ENCODE results near the gene HDLBP.
"Not testable (repeated sequence)": the region's sequence is repeated elsewhere in the genome, so short reads cannot be mapped to it uniquely, and the experiment has no call there.

Gene HDLBP

DNA sequence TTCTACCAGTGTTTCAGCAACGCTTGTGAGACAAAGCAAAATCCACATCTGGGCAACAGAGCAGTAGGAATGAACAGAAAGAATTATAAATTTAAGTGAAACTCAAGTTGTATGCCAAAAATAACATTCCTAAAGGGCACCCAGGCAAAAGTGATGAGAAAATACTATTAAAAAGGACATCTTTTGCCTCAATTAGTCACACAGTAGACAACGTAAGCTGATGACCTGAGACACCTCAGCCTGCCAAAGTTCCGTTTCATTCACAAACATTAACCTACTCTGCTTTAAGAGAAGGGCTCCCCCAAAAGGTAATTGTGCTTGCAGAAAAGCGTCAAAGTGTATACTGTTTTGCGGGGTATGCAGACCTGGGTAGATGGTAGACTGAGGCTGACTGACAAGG, 7.2 kb downstream of the HDLBP start:
- no peak for DNase-seq (ENCODE audit: low read depth in 2 of 2)

DNA sequence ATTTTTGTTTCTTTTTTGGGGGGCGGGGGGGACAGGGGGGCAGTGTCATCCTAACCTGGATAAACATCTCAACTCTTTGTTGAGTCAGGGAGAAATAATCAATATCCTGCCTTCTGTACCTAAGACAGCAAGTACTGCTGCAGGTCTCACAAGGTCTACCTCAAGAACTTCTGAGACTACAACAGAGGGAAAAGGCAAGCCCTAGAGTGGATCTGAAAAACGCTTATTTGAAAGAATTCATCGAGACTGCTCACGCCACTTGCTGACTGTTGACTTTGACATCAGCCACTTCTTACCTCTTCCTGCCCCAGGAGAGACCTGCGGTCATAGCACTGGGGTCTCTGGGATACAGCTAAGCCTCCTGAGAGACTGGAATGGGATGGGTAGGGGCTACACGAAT, 8.4 kb downstream of the HDLBP start:
- DNase-seq (ENCODE audit: low read depth in 2 of 2) = no peak

DNA sequence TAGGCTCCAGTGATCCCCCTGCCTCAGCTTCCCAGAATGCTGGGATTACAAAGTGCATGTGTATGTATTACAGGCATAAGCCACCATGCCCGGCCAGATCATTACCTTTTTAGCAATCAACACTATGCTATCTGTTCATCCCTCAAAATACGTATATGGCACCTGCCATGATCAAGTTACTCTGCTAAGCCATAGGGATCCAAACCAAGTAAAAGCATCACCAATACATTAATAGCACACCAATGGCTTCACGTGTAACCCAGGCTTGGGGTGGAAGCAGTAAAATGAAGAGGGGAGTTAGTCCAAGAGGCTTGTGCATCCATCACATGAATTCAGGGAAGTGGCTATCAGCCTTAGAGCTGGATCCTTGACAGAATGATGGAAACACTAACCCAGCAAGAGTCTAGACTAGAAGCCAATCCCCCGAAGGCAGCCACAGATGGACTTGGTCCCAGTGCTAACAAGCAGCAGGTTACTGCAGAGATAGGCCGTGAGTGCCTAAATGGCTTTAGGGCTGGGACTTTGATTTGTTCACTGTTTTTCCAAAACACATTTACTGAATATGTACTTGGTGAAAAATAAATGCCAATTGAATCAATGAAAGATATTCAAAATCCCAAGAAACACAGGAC, 11.3 kb downstream of the HDLBP start:
- no peak for DNase-seq (ENCODE audit: low read depth in 2 of 2)

DNA sequence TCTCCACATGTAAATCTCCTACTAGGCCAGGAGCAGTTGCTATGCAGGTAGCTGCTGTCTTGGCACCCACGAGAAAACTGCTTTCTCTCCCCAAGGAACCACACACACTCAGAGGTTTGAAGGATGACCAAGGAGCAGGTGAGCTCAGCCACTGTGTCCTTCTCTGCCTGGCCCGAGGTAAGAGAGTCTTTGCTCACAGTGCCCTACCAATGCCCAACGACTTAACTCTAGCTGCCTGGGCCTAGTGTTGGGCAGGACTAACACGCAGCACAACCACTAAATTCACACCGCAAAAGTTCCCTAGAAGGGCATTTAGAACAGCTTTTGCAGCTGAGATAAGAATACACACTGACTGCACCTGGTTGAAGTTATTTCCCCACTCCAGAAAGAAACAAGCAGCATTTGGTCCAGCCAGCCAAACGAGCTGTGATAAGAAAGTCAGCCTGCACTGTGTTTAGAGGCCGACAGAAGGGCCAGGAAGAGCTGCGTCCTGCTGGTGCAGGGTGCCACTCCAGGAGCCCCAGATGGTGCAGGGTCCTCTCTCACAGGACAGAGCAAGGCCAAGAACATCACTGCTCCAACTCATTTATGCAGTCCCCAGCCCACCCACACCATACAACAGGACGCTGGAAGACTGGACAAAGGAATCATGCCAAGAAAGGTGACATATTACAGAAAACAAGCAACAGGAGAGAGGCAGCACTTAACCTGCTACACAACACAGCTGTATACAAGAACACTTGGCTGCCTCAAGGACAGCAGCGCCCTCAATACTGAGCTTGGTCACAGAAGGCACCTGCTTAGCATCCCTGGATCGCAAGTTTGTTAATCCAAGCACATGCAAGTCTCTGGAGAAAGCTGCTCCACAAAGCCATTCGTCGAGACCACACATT, 12.5 kb downstream of the HDLBP start:
- no peak for DNase-seq (ENCODE audit: low read depth in 2 of 2)

DNA sequence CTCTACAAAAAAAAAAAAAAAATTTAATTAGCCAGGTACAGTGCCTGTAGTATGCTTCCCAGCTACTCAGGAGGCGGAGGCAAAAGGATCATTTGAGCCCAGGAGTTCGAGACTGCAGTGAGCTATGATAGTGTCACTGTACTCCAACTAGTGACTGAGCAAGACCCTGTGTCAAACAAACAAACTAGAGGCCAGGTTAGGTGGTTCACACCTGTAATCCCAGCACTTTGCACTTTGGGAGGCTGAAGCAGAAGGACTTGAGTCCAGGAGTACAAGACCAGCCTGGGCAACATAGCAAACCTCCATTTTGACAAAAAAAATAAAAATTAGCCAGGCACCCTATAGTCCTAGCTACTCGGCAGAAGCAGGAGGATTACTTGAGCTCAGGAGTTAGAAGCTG, 13.4 kb downstream of the HDLBP start:
- no peak for DNase-seq (ENCODE audit: low read depth in 2 of 2)

DNA sequence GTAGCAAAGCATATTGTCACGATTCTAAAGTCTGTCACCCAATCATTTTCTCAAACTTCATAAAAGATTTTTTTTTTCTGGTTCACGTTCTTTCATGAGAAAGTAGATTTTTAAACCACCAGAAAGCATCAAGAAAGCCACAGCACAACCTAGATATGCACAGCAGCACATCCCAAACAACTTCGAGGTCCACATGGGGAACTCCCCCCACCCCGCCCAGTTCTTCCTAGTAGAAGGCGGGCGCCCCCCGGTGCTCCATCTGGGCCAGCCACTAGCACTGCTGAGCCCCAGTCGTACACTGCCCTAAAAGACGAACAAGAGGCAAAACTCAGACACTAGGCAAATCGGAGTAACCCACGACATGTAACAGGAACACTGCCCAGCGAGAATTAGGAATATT, 15.5 kb downstream of the HDLBP start:
- no peak for DNase-seq (ENCODE audit: low read depth in 2 of 2)

DNA sequence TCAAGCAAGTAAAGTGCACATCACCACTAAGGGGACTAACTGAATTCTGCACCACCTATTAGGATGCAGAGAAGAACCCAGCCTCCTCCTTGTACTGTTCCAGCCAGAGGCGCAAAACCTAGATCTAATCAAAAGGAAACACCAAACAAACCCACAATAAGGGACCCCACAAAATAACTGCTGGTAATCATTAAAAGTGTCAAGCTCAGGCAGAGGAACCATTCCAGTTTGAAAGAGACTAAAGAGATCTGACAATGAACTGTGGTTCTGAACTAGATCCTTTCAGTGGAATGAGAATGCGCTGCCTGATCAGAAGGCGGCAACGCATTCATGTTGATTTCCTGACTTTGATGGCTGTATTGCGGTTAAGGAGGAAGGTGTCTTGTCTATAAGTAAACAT, 16.8 kb downstream of the HDLBP start:
- no peak for DNase-seq (ENCODE audit: low read depth in 2 of 2)

DNA sequence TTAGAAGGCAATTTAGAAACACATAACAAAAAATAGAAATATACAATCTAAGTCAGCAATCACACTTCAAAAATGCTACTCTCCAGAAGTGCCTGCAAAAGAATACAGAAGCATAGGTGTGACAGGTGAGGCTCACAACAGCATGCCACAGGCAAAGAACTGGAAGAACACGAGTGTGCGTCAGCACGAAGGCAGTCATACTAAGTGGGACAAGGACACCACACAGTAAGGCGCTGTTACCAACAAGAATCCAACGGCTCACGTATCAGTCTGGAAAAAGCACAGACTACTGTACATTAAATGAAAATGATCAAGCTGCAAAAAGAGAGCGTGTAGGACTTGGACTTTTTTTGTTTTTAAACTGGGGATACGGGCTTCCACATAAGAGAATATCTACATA, 18.7 kb downstream of the HDLBP start:
- DNase-seq (ENCODE audit: low read depth in 2 of 2) = no peak

DNA sequence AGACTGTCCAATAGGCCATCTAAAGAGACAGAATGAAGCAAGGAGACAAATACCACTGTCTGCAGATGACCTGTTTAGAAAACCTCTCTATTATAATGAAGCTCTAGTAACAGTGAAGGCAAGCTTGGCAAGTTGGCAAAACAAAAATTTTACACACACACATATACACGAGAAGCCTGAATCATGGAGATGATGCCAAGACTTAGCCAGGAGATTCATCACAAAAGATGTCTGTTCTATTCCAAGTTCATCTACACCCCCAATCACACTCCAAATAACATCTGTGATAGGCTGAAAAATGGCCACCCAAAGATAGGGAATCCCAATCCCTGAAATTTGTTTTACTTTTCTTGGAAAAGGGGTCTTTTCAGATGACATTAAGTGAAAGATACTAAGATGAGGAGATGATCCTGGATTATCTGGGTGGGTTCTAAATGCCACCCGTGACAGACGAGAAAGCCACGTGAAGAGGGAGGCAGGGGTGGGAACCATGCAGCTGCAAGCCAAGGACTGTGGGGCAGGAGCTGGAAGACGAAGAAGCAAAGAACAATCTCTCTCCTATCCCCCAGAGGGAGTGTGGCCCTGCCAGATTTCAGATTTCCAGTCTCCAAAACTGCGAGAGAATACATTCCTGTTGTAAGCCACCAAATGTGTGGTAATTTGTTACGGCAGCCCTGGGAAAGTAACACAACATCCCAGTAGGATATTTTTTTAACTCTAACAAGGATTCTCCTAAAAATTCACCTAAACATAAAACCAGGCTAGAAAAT, 20.0 kb downstream of the HDLBP start:
- no peak for DNase-seq (ENCODE audit: low read depth in 2 of 2)

DNA sequence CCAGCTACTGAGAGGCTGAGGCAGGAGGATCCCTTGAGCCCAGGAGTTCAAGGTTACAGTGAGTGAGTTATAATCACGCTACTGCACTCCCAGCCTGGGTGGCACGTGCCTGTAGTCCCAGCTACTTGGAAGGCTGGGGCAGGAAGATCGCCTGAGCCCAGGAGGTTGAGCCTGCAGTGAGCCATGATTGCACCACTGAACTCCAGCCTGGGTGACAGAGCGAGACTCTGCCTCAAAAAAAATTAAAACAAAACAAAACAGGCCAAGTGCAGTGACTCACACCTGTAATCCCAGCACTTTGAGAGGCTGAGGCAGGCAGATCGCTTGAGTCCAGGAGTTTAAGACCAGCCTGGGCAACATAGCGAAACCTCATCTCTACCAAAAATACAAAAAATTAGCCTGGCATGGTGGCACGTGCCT, 22.1 kb downstream of the HDLBP start:
- not testable (repeated sequence) for DNase-seq (ENCODE audit: low read depth in 2 of 2)

DNA sequence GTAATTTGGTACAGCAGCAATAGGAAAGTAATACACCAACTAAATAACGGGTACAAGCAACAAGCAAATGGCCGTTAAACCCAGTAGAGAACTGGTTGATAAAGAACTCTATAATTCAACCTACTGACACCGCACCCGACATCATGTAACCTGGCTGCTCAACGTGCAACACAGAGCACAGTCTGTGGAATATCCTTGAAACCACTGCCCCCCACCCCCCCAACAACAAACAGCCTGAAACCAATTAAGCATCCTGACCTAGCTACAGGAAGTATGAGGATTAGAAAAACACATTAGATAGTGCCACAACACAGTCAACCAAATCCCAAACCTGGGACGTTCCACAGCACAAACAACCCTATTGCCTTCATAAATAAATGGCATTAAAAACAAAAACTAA, 23.5 kb downstream of the HDLBP start:
- no peak for DNase-seq (ENCODE audit: low read depth in 2 of 2)

DNA sequence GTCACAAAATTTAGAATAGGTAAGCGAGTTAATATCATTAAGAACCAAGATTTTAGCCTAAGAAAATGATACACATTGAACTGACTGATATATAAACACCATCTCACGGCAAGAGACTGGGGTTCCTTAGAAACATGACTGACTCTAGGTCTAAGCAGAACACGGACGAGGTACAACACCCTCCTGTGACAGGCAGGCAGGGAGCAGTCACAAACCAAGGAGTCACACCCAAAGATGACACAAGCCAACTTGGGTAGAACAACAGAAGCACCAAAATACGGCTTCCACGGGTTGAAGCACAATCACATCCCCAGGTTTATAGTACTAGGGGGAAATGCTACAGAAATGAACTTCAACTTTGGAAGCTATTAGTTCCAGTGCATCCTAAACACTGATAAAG, 24.3 kb downstream of the HDLBP start:
- no peak for DNase-seq (ENCODE audit: low read depth in 2 of 2)

DNA sequence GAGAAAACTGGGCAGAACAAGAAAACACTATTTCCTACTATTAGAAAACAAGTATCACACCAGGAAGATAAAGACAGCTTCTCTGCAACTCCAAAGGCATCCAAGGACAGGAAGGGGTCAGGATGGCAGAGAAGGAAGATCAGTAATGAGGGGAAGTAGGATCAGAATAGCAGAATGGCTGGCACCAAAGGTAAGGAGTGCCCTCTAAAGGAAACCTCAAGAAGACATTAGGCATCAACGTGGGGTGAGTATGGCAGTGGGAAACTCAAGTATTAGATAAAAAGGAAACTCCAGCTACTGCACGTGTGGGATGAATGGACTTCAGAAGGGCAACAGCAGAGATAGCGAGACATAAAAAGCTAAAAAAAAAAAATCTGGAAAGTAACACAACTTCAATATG, 25.9 kb downstream of the HDLBP start:
- no peak for DNase-seq (ENCODE audit: low read depth in 2 of 2)

DNA sequence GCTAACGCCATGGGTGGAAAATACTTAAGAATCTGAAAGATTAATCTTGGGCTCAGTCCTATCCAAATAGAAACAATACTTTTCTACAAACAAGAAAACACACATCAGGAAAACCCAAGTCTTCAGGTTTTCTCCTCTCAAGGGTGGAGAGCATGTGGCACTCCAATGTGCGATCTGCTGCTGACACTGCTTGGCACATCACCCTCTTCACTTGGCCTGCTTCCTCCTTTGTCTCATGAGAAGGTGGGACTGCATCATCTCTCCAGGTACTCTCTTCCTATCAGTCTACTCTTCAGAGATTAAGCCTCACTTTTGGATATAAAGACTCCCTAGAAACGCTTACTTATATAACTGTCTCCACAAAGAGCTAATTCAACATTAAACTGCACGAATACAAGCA, 26.4 kb downstream of the HDLBP start:
- no peak for DNase-seq (ENCODE audit: low read depth in 2 of 2)

DNA sequence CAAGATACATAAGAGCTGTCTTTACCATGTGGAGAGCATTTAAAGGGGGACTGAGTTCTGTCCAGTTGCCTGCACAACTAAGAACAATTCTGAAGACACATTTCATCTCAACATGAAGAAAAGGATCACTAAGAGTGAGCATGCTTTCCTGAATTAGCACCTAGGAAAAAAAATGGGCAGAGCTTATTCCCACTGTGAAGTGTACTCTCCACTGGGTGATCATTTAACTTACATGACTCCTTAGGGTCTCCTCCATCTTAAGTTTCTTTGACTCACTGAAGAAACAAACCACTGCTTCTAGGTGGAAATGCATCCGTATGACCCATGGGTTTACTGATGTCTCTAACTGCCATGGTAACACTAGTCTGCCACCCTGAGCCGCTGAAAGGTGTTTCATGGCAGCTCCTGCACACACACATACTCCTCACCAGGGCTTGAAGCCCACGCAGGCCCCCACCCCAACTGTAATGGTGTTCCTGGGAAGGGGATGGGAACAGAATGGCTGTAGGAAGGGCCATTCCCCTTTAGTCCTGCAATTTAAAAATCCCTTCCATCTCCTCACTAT, 27.1 kb downstream of the HDLBP start:
- no peak for DNase-seq (ENCODE audit: low read depth in 2 of 2)

DNA sequence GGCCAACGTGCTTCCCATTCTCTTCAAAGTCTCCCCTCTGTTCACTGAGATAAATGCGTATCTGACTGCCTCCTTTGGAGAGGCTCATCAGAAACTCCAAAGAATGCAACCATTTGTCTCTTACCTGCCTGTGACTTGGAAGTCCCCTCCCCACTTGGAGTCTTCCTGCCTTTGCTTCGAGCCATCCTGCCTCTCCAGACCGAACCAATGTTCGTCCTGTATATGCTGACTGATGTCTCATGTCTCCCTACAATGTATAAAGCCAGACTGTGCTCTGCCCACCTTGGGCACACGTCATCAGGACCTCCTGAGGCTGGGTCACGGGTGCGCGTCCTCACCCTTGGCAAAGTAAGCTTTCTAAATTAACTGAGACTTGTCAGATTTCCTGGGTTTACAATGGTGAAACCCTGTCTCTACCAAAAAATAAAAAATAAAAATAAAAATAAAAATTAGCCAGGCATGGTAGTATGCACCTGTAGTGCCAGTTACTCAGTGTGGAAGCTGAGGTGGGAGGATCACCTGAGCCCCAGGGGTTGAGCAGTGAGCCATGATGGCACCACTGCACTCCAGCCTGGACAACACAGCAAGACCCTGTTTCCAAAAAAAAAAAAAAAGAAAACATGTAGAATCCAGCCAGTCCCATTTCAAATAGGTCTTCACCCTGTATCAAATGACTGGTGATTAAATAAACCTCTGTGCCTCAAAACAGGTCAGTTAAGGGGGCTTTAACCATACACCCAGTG, 29.0 kb downstream of the HDLBP start:
- DNase-seq (ENCODE audit: low read depth in 2 of 2) = no peak

DNA sequence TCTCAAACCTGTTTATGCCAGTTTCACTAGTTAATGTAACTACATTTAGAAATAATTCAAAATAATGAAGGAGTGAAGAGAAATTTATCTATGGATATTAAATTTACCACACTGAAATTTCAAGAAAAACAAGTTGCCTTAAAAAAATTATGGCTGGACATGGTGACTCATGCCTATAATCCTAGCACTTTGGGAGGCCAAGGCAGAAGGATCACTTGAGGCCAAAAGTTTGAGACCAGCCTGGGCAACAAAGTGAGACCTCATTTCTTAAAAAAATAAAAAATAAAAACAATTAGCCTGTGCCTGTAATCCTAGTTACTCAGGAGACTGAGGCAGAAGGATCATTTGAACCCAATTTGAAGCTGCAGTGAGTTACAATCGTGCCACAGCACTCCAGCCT, 29.9 kb downstream of the HDLBP start:
- no peak for DNase-seq (ENCODE audit: low read depth in 2 of 2)

DNA sequence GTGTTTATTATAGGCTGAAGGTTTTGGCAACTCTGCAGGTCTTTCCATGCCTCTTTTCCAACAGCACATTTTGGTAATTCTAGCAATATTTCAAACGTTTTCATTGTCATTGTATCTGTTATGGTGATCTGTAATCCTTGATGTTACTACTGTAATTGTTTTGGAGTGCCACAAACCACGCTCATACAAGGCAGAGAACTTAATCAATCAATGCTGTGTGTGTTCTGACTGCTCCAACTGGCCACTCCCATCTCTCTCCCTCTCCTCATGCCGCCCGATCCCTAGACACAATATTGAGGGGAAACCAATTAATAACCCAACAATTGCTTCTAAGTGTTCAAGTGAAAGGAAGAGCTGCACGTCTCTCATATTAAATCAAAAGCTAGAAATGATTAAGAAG, 32.9 kb downstream of the HDLBP start:
- no peak for DNase-seq (ENCODE audit: low read depth in 2 of 2)

DNA sequence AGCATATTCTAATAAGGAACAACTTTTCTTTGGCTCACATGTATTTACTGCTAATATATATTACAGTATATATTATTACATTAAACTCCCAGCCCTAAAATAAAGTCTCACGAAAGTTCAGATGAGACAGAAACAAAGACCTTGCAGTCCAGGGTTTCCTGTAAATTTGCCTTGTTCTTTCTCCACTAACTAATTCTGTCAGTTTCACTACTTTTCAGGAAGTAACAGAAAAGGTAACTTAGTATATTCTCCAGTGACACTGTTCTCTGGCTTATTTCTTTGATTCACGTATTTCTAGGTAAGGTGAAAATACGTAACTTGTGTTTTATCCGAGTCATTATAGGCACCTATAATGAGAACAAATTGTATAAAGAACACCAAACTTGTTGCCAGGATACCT, 35.2 kb downstream of the HDLBP start:
- DNase-seq (ENCODE audit: low read depth in 2 of 2) = no peak

DNA sequence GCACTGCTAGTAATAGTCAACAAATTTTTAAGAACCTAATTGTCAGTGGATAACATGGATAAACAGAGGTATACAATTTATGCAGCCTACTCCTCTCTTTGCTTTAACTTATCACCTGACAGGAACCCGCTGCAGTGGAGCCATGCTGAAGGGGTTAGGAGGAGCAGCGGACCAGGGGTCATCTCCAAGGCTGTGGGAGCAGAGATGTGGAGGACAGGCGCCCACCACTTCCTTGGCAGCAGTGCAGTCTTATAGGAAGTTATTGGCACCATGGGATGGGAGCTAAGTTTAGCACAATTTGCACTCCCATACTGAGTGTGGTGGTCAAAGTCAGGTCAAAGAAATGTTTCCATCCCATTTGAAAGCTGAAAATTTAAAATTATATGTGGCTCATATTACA, 35.6 kb downstream of the HDLBP start:
- no peak for DNase-seq (ENCODE audit: low read depth in 2 of 2)

DNA sequence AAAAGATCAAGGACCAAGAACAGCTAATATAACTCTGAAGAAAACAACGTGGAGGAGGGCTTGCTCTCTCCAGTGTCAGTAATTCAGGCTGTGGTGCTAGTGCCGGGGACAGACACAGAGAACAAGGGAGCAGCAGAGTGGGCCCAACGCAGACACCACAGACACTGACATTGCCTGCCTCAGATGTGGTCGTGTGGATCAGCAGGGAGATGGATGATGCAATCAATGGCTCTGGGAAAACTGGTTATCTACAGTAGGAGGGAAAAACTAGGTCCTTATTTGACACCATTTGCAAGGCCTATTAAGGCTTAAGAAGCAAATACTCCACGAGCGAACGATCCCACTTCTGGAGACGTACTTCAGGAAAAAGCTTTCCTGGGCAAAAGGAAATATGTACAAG, 36.1 kb downstream of the HDLBP start:
- no peak for DNase-seq (ENCODE audit: low read depth in 2 of 2)

DNA sequence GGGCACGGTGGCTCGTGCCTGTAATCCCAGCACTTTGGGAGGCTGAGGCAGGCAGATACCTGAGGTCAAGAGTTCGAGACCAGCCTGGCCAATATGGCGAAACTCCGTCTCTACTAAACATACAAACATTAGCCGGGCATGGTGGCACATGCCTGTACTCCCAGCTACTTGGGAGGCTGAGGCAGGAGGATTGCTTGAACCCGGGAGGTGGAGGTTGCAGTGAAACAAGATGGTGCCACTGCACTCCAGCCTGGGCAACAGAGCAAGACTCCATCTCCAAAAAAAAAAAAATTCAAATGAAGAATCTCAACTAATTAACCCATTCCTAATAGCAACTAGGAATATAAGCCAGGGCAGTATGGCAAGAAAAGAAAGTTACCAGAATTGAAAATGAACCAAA, 37.2 kb downstream of the HDLBP start:
- not testable (repeated sequence) for DNase-seq (ENCODE audit: low read depth in 2 of 2)
